Measurements from ENCODE around the gene ASIC5.
"Not testable (repeated sequence)": the region's sequence is repeated elsewhere in the genome, so short reads cannot be mapped to it uniquely, and the experiment has no call there.

The ASIC5 gene

GRCh38 chr4:155898371-155898770 lies 32.3 kb upstream of the ASIC5 start:
- H3K36me3 ChIP-seq (ENCODE audit: control insufficient read depth in 1 of 2, insufficient read depth in 2 of 2, low read depth in 1 of 2, low read length in 2 of 2); H3K9me3 ChIP-seq (ENCODE audit: control insufficient read depth, low read length); H2BK15ac ChIP-seq (ENCODE audit: low read depth, poor library complexity, severe bottlenecking); H3K23ac ChIP-seq (ENCODE audit: low read length in 2 of 2); H3K27me3 ChIP-seq (ENCODE audit: control insufficient read depth in 1 of 2, insufficient read depth in 1 of 2, low read length in 2 of 2); DNase-seq; H3K14ac ChIP-seq (ENCODE audit: low read length in 2 of 2); H2AK5ac ChIP-seq (ENCODE audit: low read length, severe bottlenecking); H4K8ac ChIP-seq (ENCODE audit: low read length); H3K4ac ChIP-seq (ENCODE audit: low read depth in 1 of 2, low read length in 2 of 2); H3K9ac ChIP-seq (ENCODE audit: low read length); H3K4me1 ChIP-seq (ENCODE audit: control insufficient read depth, insufficient read depth, low read depth, low read length); H4K91ac ChIP-seq (ENCODE audit: low read length); H2BK120ac ChIP-seq (ENCODE audit: low read depth, low read length); H3K79me1 ChIP-seq (replicated peaks; ENCODE audit: low read length, poor library complexity, severe bottlenecking); H3K27ac ChIP-seq (ENCODE audit: low read length, poor library complexity, severe bottlenecking); H3K4me3 ChIP-seq (ENCODE audit: insufficient read depth in 1 of 2, low read depth in 1 of 2, low read length in 2 of 2); H2AFZ ChIP-seq (ENCODE audit: low read depth, low read length); H3K4me2 ChIP-seq (ENCODE audit: low read length, poor library complexity, severe bottlenecking); H2BK5ac ChIP-seq (ENCODE audit: low read depth, low read length, poor library complexity, severe bottlenecking): not testable (repeated sequence)
- H2BK12ac ChIP-seq (ENCODE audit: low read length in 2 of 2), result peak overlapping the region in 1 of 2 experiments; percentile 25
- 95% methylated on average over 1 of the region's 2 CpGs for whole genome bisulfite sequencing
- peak overlapping the region in 1 of 2 experiments; percentile 24 for H3K18ac ChIP-seq (ENCODE audit: low read depth in 1 of 2, low read length in 2 of 2)

- Histone ChIP-seq H3K4me1 (ENCODE audit: control insufficient read depth, insufficient read depth, low read depth, low read length) (no peaks in the 10 kb centered on the region), H3K18ac (ENCODE audit: low read depth in 1 of 2, low read length in 2 of 2) (peak overlapping the region in 1 of 2 experiments; percentile 39), H3K27me3 (ENCODE audit: control insufficient read depth in 1 of 2, insufficient read depth in 1 of 2, low read length in 2 of 2) (no peaks in the 10 kb centered on the region), H3K36me3 (ENCODE audit: control insufficient read depth in 1 of 2, insufficient read depth in 2 of 2, low read depth in 1 of 2, low read length in 2 of 2) (no peaks in the 10 kb centered on the region), H4K8ac (ENCODE audit: low read length) (no peak overlapping the region), H3K27ac (ENCODE audit: low read length, poor library complexity, severe bottlenecking) (no peak overlapping the region), H2BK12ac (ENCODE audit: low read length in 2 of 2) (no peak overlapping the region), H3K79me1 (replicated peaks; ENCODE audit: low read length, poor library complexity, severe bottlenecking) (no peaks in the 10 kb centered on the region), H2BK120ac (ENCODE audit: low read depth, low read length) (no peak overlapping the region), H3K9me3 (ENCODE audit: control insufficient read depth, low read length) (peaks cover 4% of the 10 kb centered on the region), H4K91ac (ENCODE audit: low read length) (no peak overlapping the region), H2AK5ac (ENCODE audit: low read length, severe bottlenecking) (no peak overlapping the region), H3K14ac (ENCODE audit: low read length in 2 of 2) (no peak overlapping the region), H2BK5ac (ENCODE audit: low read depth, low read length, poor library complexity, severe bottlenecking) (no peak overlapping the region), H2BK15ac (ENCODE audit: low read depth, poor library complexity, severe bottlenecking) (no peak overlapping the region), H3K4me2 (ENCODE audit: low read length, poor library complexity, severe bottlenecking) (no peak overlapping the region), H3K4ac (ENCODE audit: low read depth in 1 of 2, low read length in 2 of 2) (no peak overlapping the region), H2AFZ (ENCODE audit: low read depth, low read length) (no peak overlapping the region), H3K23ac (ENCODE audit: low read length in 2 of 2) (no peak overlapping the region), H3K9ac (ENCODE audit: low read length) (no peak overlapping the region), H3K4me3 (ENCODE audit: insufficient read depth in 1 of 2, low read depth in 1 of 2, low read length in 2 of 2) (no peak overlapping the region)
- DNase-seq, result peak; percentile 36
- WGBS, result 51% methylated on average over 3 of the region's 3 CpGs
Observed at GRCh38 chr4:155891058-155891457, 25.0 kb upstream of the ASIC5 start.

GRCh38 chr4:155889946-155890345 lies 23.9 kb upstream of the ASIC5 start:
- 100% methylated on average over 2 of the region's 2 CpGs for WGBS
- H3K4me3 ChIP-seq (ENCODE audit: insufficient read depth in 1 of 2, low read depth in 1 of 2, low read length in 2 of 2), result no peak overlapping the region
- H3K4me2 ChIP-seq (ENCODE audit: low read length, poor library complexity, severe bottlenecking), result no peak overlapping the region
- H3K23ac ChIP-seq (ENCODE audit: low read length in 2 of 2), result no peak overlapping the region
- no peaks in the 10 kb centered on the region for H3K36me3 ChIP-seq (ENCODE audit: control insufficient read depth in 1 of 2, insufficient read depth in 2 of 2, low read depth in 1 of 2, low read length in 2 of 2)
- no peak overlapping the region for H4K8ac ChIP-seq (ENCODE audit: low read length)
- DNase-seq, result no peak
- no peak overlapping the region for H2BK15ac ChIP-seq (ENCODE audit: low read depth, poor library complexity, severe bottlenecking)
- no peak overlapping the region for H2BK120ac ChIP-seq (ENCODE audit: low read depth, low read length)
- H3K18ac ChIP-seq (ENCODE audit: low read depth in 1 of 2, low read length in 2 of 2), result no peak overlapping the region
- no peak overlapping the region for H3K27ac ChIP-seq (ENCODE audit: low read length, poor library complexity, severe bottlenecking)
- H4K91ac ChIP-seq (ENCODE audit: low read length), result no peak overlapping the region
- no peaks in the 10 kb centered on the region for H3K4me1 ChIP-seq (ENCODE audit: control insufficient read depth, insufficient read depth, low read depth, low read length)
- no peak overlapping the region for H3K14ac ChIP-seq (ENCODE audit: low read length in 2 of 2)
- H2AK5ac ChIP-seq (ENCODE audit: low read length, severe bottlenecking), result no peak overlapping the region
- no peak overlapping the region for H3K9ac ChIP-seq (ENCODE audit: low read length)
- no peak overlapping the region for H3K4ac ChIP-seq (ENCODE audit: low read depth in 1 of 2, low read length in 2 of 2)
- no peak overlapping the region for H2BK5ac ChIP-seq (ENCODE audit: low read depth, low read length, poor library complexity, severe bottlenecking)
- H2AFZ ChIP-seq (ENCODE audit: low read depth, low read length), result no peak overlapping the region
- H3K9me3 ChIP-seq (ENCODE audit: control insufficient read depth, low read length), result peaks cover 4% of the 10 kb centered on the region
- no peaks in the 10 kb centered on the region for H3K79me1 ChIP-seq (replicated peaks; ENCODE audit: low read length, poor library complexity, severe bottlenecking)
- H2BK12ac ChIP-seq (ENCODE audit: low read length in 2 of 2), result no peak overlapping the region
- H3K27me3 ChIP-seq (ENCODE audit: control insufficient read depth in 1 of 2, insufficient read depth in 1 of 2, low read length in 2 of 2), result no peaks in the 10 kb centered on the region

- peak overlapping the region; percentile 61 for H3K27ac ChIP-seq (ENCODE audit: low read length, poor library complexity, severe bottlenecking)
- peak; percentile 94 for DNase-seq
- H2BK12ac ChIP-seq (ENCODE audit: low read length in 2 of 2), result no peak overlapping the region
- H3K23ac ChIP-seq (ENCODE audit: low read length in 2 of 2), result no peak overlapping the region
- H3K4ac ChIP-seq (ENCODE audit: low read depth in 1 of 2, low read length in 2 of 2), result no peak overlapping the region
- H3K36me3 ChIP-seq (ENCODE audit: control insufficient read depth in 1 of 2, insufficient read depth in 2 of 2, low read depth in 1 of 2, low read length in 2 of 2), result no peaks in the 10 kb centered on the region
- no peak overlapping the region for H2BK5ac ChIP-seq (ENCODE audit: low read depth, low read length, poor library complexity, severe bottlenecking)
- peak overlapping the region; percentile 37 for H3K4me2 ChIP-seq (ENCODE audit: low read length, poor library complexity, severe bottlenecking)
- H3K27me3 ChIP-seq (ENCODE audit: control insufficient read depth in 1 of 2, insufficient read depth in 1 of 2, low read length in 2 of 2), result no peaks in the 10 kb centered on the region
- no peak overlapping the region for H4K91ac ChIP-seq (ENCODE audit: low read length)
- H2BK15ac ChIP-seq (ENCODE audit: low read depth, poor library complexity, severe bottlenecking), result no peak overlapping the region
- H2AFZ ChIP-seq (ENCODE audit: low read depth, low read length), result no peak overlapping the region
- WGBS, result 48% methylated on average over 5 of the region's 5 CpGs
- H2AK5ac ChIP-seq (ENCODE audit: low read length, severe bottlenecking), result no peak overlapping the region
- no peak overlapping the region for H2BK120ac ChIP-seq (ENCODE audit: low read depth, low read length)
- no peak overlapping the region for H3K14ac ChIP-seq (ENCODE audit: low read length in 2 of 2)
- H3K4me3 ChIP-seq (ENCODE audit: insufficient read depth in 1 of 2, low read depth in 1 of 2, low read length in 2 of 2), result peak overlapping the region in 1 of 2 experiments; percentile 36
- H3K9me3 ChIP-seq (ENCODE audit: control insufficient read depth, low read length), result peaks cover 4% of the 10 kb centered on the region
- no peaks in the 10 kb centered on the region for H3K79me1 ChIP-seq (replicated peaks; ENCODE audit: low read length, poor library complexity, severe bottlenecking)
- no peak overlapping the region for H4K8ac ChIP-seq (ENCODE audit: low read length)
- no peak overlapping the region for H3K18ac ChIP-seq (ENCODE audit: low read depth in 1 of 2, low read length in 2 of 2)
- H3K4me1 ChIP-seq (ENCODE audit: control insufficient read depth, insufficient read depth, low read depth, low read length), result no peaks in the 10 kb centered on the region
- H3K9ac ChIP-seq (ENCODE audit: low read length), result peak overlapping the region; percentile 77
Observed at GRCh38 chr4:155889031-155889793, 23.1 kb upstream of the ASIC5 start.
